Measurements from ENCODE around the gene NEO1.
"Not testable (repeated sequence)": the region's sequence is repeated elsewhere in the genome, so short reads cannot be mapped to it uniquely, and the experiment has no call there.

DNA sequence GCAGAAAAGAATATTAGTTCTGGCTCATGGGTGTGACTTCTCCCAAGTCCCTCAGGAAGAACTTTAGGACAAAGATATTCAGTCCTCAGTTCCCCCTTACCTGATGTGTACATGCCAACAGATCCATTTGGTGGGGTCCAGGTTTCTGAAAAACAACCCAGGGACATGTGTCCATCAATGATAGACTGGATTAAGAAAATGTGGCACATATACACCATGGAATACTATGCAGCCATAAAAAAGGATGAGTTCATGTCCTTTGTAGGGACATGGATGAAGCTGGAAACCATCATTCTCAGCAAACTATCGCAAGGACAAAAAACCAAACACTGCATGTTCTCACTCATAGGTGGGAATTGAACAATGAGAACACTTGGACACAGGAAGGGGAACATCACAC, 114.4 kb downstream of the NEO1 start:
- TF ChIP-seq, protein P1, sequence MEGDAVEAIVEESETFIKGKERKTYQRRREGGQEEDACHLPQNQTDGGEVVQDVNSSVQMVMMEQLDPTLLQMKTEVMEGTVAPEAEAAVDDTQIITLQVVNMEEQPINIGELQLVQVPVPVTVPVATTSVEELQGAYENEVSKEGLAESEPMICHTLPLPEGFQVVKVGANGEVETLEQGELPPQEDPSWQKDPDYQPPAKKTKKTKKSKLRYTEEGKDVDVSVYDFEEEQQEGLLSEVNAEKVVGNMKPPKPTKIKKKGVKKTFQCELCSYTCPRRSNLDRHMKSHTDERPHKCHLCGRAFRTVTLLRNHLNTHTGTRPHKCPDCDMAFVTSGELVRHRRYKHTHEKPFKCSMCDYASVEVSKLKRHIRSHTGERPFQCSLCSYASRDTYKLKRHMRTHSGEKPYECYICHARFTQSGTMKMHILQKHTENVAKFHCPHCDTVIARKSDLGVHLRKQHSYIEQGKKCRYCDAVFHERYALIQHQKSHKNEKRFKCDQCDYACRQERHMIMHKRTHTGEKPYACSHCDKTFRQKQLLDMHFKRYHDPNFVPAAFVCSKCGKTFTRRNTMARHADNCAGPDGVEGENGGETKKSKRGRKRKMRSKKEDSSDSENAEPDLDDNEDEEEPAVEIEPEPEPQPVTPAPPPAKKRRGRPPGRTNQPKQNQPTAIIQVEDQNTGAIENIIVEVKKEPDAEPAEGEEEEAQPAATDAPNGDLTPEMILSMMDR (IDR thresholded peaks at IDR 0.05; ENCODE audit: insufficient read depth, low read length, poor library complexity, severe bottlenecking), result not testable (repeated sequence)
- not testable (repeated sequence) for TF ChIP-seq EZH2phosphoT487 (conservative IDR thresholded peaks at IDR 0.05; ENCODE audit: low read length)
